GM21737 (cell line): ENCODE data around the gene CD200.

Source experiments
- ATAC-seq: cut with Tn5 transposase; IDR thresholded peaks from one replicate; pipeline ENCODE4 v1.9.1; 2021; ENCODE audit warnings: mild to moderate bottlenecking, moderate library complexity; ENCODE audit not compliant: unreplicated experiment

Gene CD200

DNA sequence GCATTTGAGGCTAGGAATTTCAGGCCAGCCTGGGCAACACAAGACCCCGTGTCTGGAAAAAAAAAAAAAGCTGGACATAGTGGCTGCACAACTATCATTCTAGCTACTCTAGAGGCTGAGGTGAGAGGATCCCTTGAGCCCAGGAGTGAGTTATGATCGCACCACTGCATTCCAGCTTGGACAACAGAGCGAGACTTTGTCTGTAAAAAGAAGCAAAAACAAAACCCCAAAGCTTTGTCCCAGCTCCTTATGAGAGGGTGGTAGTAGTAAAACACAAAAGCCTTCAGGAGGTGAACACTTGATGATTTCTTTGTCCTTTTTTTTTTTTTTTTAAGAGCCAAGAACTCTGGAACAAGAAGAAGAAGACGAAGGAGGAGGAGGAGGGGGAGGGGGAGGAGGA lies 1.1 kb upstream of the CD200 start:
- ATAC-seq: no peak

DNA sequence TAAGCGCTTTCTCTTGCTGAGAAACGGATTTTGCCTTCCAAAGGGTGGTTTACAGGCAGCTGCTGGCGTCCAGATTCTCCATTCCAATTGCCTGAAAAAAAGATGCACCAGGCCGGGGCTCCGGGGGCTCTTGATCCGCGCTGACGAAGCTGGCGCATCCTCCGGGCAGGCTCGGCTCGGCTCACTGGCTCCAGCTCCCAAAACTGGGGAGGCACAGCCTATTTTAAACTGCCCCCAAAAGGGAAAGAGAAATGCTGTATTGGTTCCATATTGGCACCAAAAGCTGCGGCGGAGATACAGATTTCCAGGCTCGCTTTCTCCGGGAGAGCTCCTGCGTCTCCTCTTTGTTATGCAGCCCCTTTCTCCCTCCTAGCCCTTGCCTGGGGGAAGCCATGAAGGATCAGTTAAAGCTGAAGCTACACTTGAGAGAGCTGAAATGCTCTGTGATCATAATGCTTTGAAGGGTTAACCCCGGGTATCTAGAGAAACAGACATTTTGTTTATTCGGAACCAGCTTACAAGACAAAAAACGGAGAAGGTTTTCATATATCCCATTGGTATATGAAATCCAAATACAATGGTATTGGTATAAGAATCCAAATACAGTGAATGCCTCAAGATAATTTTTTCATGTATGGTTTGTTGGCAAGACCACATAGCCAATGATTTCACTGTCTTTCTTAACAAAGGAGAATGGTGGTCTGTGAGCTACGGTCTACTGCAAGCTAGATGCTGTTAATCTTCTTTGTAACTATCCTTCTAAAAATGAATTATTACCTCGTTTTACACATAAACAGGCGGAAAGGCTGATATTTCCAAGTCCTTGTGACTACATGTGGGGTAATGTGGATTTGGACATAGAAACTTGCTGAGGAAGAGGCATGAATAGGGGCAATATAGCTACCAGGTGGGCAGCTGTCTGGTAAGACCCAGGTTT lies 693 bp downstream of the CD200 start:
- ATAC-seq: peak; percentile 55

DNA sequence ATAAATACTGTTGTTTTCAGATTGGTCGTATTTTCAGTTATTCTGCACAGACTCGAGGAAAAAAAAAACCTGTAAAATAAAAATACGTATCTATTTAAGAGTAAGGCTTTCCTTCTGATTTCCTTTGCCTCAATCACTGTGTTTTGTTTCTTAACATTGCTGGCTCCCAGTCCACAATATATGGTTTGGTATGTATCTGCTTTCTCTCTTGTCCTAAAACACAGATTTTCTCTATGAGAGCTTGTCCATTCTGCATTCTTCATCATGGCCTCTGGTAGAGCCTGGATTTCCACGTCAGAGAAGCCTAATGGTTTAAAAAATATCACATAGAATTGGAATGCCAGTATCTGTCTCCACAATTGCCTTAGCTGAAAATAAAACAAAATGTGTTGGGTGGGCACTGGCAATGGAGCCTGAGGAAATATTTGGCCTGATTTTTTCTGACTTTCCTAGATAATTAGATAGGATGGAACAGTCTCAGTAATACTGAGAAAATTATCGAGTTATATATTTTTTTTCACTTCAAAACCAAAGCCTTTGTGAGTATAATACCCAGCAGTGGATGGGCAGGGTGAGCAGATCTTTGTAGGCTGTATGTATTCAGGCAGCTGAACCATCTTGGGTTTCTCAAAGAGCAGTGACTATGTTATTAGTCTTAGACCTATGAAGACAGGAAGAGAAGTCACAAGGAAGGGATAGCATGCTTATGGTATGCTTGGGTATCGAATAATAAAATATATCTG lies 1.9 kb downstream of the CD200 start:
- no peak for ATAC-seq

DNA sequence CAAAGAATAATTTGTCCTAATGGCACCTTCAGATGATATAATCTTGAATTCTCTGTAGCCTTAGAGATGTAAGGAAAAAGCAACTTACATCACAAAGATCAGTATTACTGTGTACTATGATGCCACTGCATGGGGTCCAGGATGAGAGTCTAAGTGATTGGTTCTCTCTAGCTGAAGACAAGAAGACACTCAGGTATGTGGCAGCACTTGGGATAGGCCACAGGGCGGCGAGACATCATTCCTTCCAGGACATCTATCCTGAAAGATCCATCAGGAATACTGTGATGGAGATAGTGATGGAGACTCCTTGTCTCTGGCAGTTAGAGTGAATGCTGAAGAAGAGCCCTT lies 2.5 kb downstream of the CD200 start:
- no peak for ATAC-seq

DNA sequence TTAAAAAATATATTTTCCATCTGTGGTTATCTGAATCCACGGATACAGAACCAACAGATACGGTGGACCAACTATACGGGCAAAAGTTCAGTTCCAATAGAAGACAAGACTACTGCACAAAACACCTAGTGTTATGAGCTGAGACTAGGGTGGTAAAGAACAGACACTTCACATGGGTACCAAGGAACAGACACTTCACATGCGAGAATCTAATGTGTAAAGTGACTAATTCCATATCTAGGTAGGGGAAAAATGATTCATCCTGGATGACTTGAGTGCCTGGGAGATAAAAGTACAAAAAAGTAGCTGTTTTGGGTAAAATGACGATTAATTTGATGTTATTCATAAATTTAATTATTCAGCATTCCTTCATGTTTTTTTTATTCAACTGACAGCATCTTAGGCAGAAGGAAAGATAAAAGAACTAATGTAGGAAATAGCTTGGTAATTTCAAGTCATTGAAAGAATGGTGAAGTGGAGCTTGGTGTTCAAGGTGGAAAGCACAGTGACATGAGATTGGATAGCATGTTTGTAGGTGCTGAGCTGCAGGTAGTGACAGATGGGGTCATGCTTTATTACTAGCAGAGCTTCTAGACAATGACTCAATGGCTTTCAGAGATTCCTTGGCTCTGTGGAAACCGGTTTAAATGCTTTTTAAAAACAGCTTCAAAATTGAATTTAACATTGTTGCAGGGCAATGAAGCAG lies 5.2 kb downstream of the CD200 start:
- ATAC-seq: no peak

DNA sequence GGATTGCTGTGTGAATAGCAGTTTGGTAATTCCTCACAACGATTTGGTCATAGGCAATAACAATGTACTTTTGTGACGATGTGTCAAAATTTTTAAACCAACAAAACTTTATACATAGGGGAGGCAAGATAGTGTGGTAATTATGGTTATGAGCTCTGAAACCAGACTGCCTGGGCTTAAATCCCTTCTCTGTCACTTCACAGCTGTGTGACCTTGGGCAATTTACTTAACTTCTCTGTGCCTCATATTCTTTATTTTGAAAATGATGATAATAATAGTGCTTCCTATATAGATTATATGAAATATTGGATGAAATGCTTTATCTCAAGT lies 5.7 kb downstream of the CD200 start:
- no peak for ATAC-seq

DNA sequence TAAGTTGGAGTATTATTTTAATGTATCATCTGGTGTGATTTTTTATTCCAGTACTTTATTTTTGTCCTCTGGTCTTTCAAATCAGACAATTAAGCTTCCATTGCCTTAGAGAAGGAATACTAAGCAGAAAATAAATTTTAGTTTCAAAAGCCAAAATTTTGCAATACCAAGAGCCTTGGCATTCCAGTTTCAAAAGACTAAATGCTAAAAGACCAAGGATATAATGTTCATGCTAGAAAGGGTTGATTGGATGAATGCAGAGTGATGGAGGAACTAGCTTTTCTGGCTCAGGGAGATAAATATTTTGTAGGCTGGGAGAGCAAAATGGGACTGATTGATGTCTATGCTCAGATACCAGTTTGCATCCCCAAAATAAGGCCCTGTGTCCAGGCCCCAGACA lies 6.2 kb downstream of the CD200 start:
- no peak for ATAC-seq

DNA sequence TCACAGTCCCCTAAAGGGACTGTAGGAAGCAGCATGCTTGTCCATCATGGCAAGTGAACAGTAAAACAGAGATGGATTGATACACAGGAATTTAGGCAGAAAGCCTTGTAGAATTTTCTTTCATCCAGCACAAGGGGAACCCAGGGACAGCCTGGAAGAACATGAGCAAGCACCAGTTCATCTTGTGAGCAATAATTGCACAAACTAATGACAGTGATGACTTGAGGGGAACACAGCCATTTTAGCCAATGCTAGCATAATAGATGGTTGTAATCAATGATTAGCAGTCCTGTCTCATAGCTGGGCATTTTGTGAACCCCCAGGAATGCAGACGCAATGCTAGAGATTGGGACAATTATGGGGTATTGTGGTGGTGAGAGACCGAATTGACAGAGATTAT lies 6.7 kb downstream of the CD200 start:
- ATAC-seq: no peak

DNA sequence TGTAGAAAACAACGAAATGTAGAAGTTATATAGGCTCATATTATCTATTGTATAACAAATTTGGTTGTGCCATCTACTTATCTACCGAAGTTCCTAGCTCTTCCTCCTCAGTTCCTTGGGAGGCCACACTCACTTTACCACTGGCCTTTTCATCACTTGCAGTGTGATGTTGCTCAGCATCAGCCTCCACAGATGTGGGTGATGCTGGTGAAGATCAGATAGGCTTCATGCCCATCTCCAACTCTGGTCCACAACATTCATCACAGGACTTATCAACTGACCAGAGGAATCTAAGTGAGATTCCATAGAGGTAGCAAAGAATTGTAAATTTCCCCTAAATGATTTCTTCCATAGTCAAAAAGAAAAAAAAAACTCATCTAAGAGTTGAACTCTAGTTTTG lies 8.4 kb downstream of the CD200 start:
- ATAC-seq: no peak

DNA sequence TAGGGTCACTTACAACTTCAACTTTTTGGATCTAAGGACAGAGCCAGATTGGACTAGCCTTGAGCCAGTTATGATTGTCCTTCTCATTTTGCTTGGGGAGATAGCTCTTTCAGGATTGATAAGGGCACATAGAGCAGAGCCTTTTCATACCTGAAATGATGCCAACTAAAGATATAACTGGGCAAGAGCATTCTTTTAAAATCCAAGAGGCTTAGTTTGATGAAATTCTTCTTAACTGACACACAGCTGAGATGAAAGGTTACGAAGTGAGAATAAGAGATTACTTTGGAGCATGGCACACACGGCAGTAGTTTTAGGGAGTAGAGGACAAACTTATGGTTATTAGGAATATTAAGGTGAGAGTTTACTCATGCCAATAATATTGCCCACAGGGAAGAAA lies 12.7 kb downstream of the CD200 start:
- ATAC-seq: no peak

DNA sequence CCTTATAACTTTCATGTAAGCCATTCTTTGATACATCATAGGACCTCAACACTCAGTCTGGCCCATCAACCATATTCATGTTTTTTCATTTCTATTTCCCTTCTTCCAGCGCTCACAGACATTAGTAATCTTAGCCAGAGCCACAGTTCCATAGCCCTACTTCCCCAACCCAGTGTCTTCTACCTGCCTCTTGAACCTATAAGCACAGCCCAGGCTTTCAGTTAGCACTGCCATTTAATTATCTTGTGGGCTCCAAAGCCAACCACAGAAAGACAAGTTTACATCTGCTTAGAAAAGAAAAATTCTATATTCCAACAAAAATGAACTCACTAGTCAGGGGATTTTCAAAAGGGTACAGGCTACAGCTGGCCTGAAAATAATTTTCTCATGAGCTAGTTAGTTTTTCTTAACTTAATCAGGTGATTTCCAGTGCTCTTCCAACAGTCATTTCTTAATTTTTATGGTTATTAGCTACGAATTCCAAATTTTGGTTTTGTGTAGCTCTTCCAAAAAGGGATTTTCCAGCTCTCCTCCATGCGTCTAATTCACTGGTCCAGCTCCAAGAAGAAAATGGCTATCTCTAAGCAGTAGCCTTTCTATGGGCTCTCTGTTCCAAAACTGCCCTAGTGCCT lies 13.7 kb downstream of the CD200 start:
- ATAC-seq: no peak

DNA sequence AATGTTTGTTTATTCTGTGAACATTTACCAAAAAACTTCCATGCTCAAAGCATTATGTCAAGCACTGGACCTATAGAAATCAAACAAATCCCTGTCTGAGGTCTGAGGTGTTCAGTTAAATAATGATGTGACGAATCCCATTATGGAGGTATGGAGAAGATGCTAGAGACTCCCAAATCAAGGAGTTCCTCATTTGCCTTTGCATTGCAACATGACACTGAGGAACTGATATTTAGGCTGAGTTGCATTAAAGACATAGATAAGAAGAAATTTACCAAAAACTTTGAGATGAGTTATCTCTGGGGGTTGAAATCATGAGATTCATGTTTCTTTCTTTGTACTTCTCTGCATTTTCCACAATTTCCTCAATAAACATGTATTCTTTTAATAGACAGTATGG lies 16.0 kb downstream of the CD200 start:
- ATAC-seq: no peak

DNA sequence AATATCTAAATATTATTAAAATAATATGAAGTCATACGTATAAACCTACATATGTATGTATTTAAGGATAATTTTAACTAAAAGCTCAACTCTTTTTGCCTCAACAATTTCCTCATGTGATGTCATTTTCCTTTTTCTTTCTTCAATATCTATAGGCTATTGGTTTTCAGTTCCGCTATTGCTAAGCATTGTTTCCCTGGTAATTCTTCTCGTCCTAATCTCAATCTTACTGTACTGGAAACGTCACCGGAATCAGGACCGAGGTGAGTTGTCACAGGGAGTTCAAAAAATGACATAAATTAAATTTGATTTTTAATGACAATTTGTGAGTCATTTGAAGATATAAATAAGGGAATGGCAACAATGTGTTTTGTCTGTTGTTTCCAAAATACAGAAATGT lies 16.6 kb downstream of the CD200 start:
- no peak for ATAC-seq

DNA sequence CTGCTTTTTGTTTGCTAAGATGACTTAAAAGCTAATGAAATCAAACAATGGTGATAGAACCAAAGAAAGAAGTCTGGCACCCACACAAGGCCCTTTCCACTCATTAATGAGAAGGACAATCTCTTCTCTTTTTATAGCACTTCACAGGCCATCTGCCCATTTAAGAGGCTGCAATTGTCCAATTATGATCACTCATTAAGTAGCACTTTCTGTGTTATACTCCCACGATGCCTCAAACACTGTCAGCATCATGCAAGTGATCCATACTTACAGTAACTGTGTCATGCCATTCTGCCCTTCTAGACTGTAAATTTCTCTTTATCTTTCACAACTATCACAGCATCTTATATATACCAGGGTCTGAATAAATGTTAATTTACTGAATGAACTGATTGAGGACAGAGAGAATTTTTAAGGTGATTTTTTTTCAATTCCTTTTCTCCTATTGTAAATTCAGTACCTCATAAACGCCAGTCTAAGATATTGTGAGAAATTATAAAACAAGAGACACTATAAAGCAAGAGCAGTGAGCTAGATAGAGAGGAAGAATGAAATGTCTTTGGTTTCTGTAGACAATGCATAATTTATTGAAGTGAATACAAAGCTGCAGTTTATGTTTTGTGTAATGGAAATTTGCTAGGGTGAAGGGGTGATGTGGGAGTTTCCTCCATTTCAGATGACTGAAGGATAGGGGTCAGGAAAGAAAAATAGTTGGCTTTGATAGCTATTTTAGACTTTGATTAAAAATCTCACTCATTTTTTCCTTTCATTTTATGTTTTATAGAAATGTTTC lies 17.3 kb downstream of the CD200 start:
- ATAC-seq: no peak

DNA sequence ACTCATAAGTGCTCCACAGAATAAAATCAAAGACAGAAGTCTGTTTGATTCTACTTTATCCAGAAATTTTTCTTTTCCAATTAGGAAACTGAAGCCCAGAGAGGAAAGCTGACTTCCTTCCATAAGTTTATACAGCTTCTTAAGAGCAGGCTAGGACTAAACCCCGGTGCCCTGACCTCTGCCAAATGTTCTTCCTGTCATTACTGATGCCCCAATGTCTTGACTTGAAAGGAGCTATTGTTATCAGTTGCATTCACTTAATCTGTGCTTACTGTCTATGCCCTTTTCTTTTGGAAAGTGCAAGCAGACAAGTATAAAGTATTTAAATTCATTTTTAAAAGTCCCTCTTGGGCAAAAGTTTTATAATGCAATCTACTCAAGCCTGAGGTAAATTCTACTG lies 18.1 kb downstream of the CD200 start:
- ATAC-seq: no peak

DNA sequence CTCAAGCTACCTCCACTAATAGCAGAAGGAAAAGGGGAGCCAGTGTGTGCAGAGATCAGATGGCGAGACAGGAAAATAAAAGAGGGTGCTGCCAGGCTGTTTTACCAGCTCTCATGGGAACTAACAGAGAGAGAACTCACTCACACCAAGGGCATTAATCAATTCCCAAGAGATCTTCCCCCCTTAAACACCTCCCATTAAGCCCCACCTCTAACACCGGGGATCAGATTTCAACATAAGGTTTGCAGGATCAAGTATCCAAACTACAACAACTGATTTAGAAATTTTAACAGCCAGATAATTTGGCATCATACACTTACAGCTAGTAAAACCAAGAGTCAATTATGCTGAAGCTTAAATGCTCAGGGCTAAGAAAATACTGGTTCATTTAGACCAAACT lies 18.9 kb downstream of the CD200 start:
- no peak for ATAC-seq

DNA sequence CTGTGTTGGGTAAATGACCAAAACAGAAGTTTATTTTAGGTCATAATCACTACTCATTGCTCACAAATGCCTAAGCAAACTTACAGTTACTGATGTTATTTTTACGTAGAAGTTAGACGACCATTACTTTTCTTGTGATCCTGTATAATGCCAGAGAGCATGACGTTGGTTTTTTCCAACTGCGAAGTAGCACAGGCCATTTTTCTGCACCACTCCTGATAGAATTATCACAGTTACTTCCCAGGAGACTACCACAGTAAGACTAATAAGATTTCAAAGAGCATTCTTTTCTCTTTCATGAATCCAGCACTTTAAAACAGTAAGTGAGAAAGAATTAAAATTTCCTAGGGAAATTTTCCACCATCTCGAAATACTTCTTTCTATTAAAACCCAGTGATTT lies 19.8 kb downstream of the CD200 start:
- ATAC-seq: no peak

DNA sequence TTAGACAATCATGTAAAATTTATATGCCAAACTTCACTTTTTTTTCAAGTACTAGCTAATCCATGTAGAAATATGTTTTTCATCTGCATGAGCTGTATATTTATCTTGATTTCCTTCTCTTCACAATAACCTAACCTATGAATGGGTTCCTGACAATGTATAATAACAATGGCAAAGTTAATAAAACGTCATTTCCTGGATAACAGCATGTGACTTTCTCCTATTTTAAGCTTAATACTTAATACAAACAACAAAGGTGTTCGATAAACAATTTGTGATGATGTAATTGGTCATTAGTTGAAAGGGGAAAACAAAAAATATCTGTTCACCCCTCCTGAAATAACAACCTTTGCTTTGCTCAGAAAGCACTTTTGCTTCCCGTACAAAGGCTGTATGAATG lies 20.4 kb downstream of the CD200 start:
- no peak for ATAC-seq

DNA sequence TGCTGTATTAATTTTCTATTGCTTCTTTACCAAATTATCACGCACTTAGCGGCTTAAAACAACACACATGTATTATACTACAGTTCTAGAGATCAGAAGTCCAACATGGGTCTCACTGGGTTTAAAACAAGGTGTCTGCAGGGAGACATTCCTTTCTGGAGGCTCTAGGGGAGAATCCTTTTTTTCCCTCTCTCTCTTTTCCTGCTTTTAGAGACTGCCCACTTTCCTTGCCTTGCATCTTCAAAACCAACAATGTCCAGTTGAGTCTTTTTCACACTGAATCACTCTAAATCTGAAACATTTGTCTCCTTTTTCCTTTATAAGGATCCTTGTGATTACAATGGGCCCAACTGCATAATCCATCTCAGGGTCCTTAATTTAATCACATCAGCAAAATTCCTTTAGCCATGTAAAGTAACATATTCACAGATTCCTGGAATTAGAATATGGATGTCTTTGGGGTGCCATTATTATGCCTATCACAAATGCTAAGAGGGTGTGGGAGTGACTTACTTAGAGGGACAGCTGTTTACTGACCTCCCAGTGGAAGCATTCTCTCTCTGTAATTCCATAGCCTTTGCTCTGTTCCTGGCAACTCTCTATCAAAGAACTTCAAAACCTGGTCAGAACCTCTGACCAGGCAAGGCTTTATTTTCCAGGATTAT lies 21.8 kb downstream of the CD200 start:
- ATAC-seq: no peak

DNA sequence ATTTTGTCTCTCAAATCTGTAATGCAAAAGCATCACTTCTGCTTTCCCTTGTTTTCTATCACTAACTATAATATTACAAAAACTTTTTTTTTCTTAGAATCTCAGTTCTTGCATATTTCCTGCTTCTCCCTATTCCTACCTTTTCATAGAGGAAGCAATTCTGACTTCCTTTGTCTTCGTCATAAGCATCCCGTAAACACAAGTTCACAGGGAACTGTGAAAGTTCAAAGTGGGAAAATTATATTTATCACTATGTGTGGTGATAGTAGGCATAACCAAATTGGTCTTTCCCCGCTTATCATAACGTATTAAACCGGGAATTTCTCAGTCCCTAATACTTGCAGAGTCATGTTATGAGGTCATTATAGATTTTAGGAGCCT lies 22.3 kb downstream of the CD200 start:
- ATAC-seq: no peak
